ENCODE results near the gene ANKEF1. TPM values are rescaled to one million over a fixed set of nuclear protein-coding genes. Genes with fewer than 3 reads are reported as not detected.

Gene ANKEF1
- 2.8 and 4.0 TPM in 2 replicates for total RNA-seq

GRCh38 chr20:10034717-10035571, at the start of gene ANKEF1:
TSS of gene ANKEF1 (plus strand) at chr20:10034987. CDS start at chr20:10038302, 3,315 bp downstream.

Small RNA genes lying within 50 kb of the gene (small RNA-seq; reads per million reads assigned to genes)
- gene RF00017, result not detected

Other genes starting within 250 kb of the ANKEF1 start
- gene PAK5, start 195.9 kb upstream of the ANKEF1 start, total RNA-seq, result not detected in 2 replicates
- gene SNAP25, start 183.8 kb downstream of the ANKEF1 start, total RNA-seq, result not detected in 2 replicates

Data from thoracic aorta endothelial cell (primary cell).